Middle frontal gyrus (tissue), 1 donor: ENCODE data around the gene TIMM23.
"Not testable (repeated sequence)": the region's sequence is repeated elsewhere in the genome, so short reads cannot be mapped to it uniquely, and the experiment has no call there.

Experiments
- DNase-seq: peaks from one replicate; pipeline ENCODE4 v3.0.0-alpha.2; 2015; ENCODE audit warnings: low spot score; ENCODE audit errors: extremely low spot score

TIMM23 gene

GRCh38 chr10:46022978-46023702 lies 50.9 kb downstream of the TIMM23 start:
- peak; percentile 67 for DNase-seq

GRCh38 chr10:46024948-46025347 lies 52.7 kb downstream of the TIMM23 start:
- DNase-seq, result no peak

GRCh38 chr10:46025406-46025805 lies 53.1 kb downstream of the TIMM23 start:
- DNase-seq, result no peak

GRCh38 chr10:46026106-46026505 lies 53.8 kb downstream of the TIMM23 start:
- no peak for DNase-seq

GRCh38 chr10:46028584-46029460 lies 56.5 kb downstream of the TIMM23 start:
- no peak for DNase-seq

GRCh38 chr10:46029461-46030030 lies 57.3 kb downstream of the TIMM23 start:
- no peak for DNase-seq

GRCh38 chr10:46030091-46030937 lies 58.0 kb downstream of the TIMM23 start, which contains the start of gene NCOA4:
NCOA4 (minus strand) TSS chr10:46030623; CDS start chr10:46016680, 13,943 bp downstream.
- peak; percentile 97 for DNase-seq

- no peak for DNase-seq
Observed at GRCh38 chr10:46031648-46032532, 59.6 kb downstream of the TIMM23 start.

GRCh38 chr10:46033602-46034011 lies 61.3 kb downstream of the TIMM23 start:
- DNase-seq, result no peak

GRCh38 chr10:46035923-46036849 lies 63.9 kb downstream of the TIMM23 start:
- DNase-seq, result no peak

- no peak for DNase-seq
Observed at GRCh38 chr10:46037107-46037825, 65.0 kb downstream of the TIMM23 start.

GRCh38 chr10:46040004-46040403 lies 67.7 kb downstream of the TIMM23 start:
- DNase-seq, result no peak

- DNase-seq, result no peak
Observed at GRCh38 chr10:46042527-46042926, 70.2 kb downstream of the TIMM23 start.

- DNase-seq, result no peak
Observed at GRCh38 chr10:46046261-46046660, 74.0 kb downstream of the TIMM23 start, which contains the start of gene MSMB. MSMB (minus strand) TSS chr10:46046269; CDS start chr10:46046237, 32 bp downstream.

GRCh38 chr10:46048152-46048551 lies 75.9 kb downstream of the TIMM23 start:
- DNase-seq, result no peak

GRCh38 chr10:46049497-46049831 lies 77.2 kb downstream of the TIMM23 start:
- DNase-seq, result not testable (repeated sequence)

GRCh38 chr10:46050941-46051623 lies 78.8 kb downstream of the TIMM23 start:
- DNase-seq, result no peak
